Skeletal muscle satellite cell (primary cell): ENCODE data around the gene SOX6.
"Not testable (repeated sequence)": the region's sequence is repeated elsewhere in the genome, so short reads cannot be mapped to it uniquely, and the experiment has no call there.

ENCODE experiments used
- H3K27me3 ChIP-seq: 2 replicates; pipeline ENCODE4 v1.7.0; 2013; ENCODE audit warnings: low read length; ENCODE audit not compliant: control insufficient read depth, insufficient read depth
- H3K36me3 ChIP-seq: 2 replicates; pipeline ENCODE4 v1.7.0; 2013; ENCODE audit warnings: mild to moderate bottlenecking, control low read depth, low read length; ENCODE audit not compliant: insufficient read depth
- H3K4me1 ChIP-seq: 2 replicates; pipeline ENCODE4 v1.7.0; 2013; ENCODE audit warnings: low read length; ENCODE audit not compliant: control insufficient read depth, insufficient read depth
- H3K4me2 ChIP-seq: 2 replicates; pipeline ENCODE4 v1.7.0; 2013; ENCODE audit warnings: mild to moderate bottlenecking, low read length
- H3K4me3 ChIP-seq: 2 replicates; pipeline ENCODE4 v1.7.0; 2013; ENCODE audit warnings: low read length
- H3K9ac ChIP-seq: 2 replicates; pipeline ENCODE4 v1.7.0; 2013; ENCODE audit warnings: mild to moderate bottlenecking, low read depth, low read length, moderate library complexity
- H3K9me3 ChIP-seq: replicated peaks from 2 replicates; pipeline ENCODE4 v1.7.0; 2013; ENCODE audit warnings: mild to moderate bottlenecking, control low read depth, low read length

SOX6 gene

GRCh38 chr11:16166571-16166970 lies 189.8 kb downstream of the SOX6 start:
- Histone ChIP-seq H3K4me1 (no peaks in the 10 kb centered on the region), H3K27me3 (no peaks in the 10 kb centered on the region), H3K4me3 (no peak overlapping the region), H3K9ac (no peak overlapping the region), H3K9me3 (no peaks in the 10 kb centered on the region), H3K4me2 (no peak overlapping the region), H3K36me3 (no peaks in the 10 kb centered on the region)

GRCh38 chr11:16160146-16160545 lies 196.2 kb downstream of the SOX6 start:
- no peak overlapping the region for H3K9ac ChIP-seq

GRCh38 chr11:16158426-16158994 lies 197.8 kb downstream of the SOX6 start:
- no peaks in the 10 kb centered on the region for H3K36me3 ChIP-seq
- no peak overlapping the region for H3K9ac ChIP-seq
- peaks cover 18% of the 10 kb centered on the region for H3K4me1 ChIP-seq
- no peak overlapping the region for H3K4me2 ChIP-seq
- no peak overlapping the region for H3K4me3 ChIP-seq
- no peaks in the 10 kb centered on the region for H3K27me3 ChIP-seq
- H3K9me3 ChIP-seq, result no peaks in the 10 kb centered on the region

More at GRCh38 chr11:16160146-16160545, 196.2 kb downstream of the SOX6 start:
- Histone ChIP-seq H3K27me3 (no peaks in the 10 kb centered on the region), H3K9me3 (no peaks in the 10 kb centered on the region), H3K4me1 (peaks cover 7% of the 10 kb centered on the region), H3K4me2 (no peak overlapping the region), H3K4me3 (no peak overlapping the region), H3K36me3 (no peaks in the 10 kb centered on the region)

GRCh38 chr11:16157327-16157726 lies 199.0 kb downstream of the SOX6 start:
- peaks cover 18% of the 10 kb centered on the region for H3K4me1 ChIP-seq
- no peak overlapping the region for H3K9ac ChIP-seq
- H3K27me3 ChIP-seq, result no peaks in the 10 kb centered on the region
- H3K36me3 ChIP-seq, result no peaks in the 10 kb centered on the region
- H3K4me3 ChIP-seq, result no peak overlapping the region
- H3K4me2 ChIP-seq, result no peak overlapping the region
- H3K9me3 ChIP-seq, result no peaks in the 10 kb centered on the region

- H3K4me2 ChIP-seq, result no peak overlapping the region
- H3K4me1 ChIP-seq, result peaks cover 18% of the 10 kb centered on the region
- H3K9ac ChIP-seq, result no peak overlapping the region
- H3K9me3 ChIP-seq, result no peaks in the 10 kb centered on the region
- no peaks in the 10 kb centered on the region for H3K36me3 ChIP-seq
- H3K27me3 ChIP-seq, result no peaks in the 10 kb centered on the region
- no peak overlapping the region for H3K4me3 ChIP-seq
Observed at GRCh38 chr11:16155448-16155847, 200.9 kb downstream of the SOX6 start.

GRCh38 chr11:16154715-16155396 lies 201.5 kb downstream of the SOX6 start:
- Histone ChIP-seq H3K4me2 (no peak overlapping the region), H3K9ac (no peak overlapping the region), H3K9me3 (no peaks in the 10 kb centered on the region), H3K4me1 (peaks cover 18% of the 10 kb centered on the region), H3K4me3 (no peak overlapping the region), H3K36me3 (no peaks in the 10 kb centered on the region), H3K27me3 (no peaks in the 10 kb centered on the region)

- no peak overlapping the region for H3K4me2 ChIP-seq
- peaks cover 18% of the 10 kb centered on the region for H3K4me1 ChIP-seq
- no peaks in the 10 kb centered on the region for H3K9me3 ChIP-seq
- H3K9ac ChIP-seq, result no peak overlapping the region
- H3K27me3 ChIP-seq, result no peaks in the 10 kb centered on the region
- no peaks in the 10 kb centered on the region for H3K36me3 ChIP-seq
- H3K4me3 ChIP-seq, result no peak overlapping the region
Observed at GRCh38 chr11:16153951-16154350, 202.4 kb downstream of the SOX6 start.

GRCh38 chr11:16151138-16151537 lies 205.2 kb downstream of the SOX6 start:
- H3K4me2 ChIP-seq, result no peak overlapping the region
- no peaks in the 10 kb centered on the region for H3K36me3 ChIP-seq
- no peak overlapping the region for H3K9ac ChIP-seq
- no peaks in the 10 kb centered on the region for H3K27me3 ChIP-seq
- H3K4me1 ChIP-seq, result peaks cover 25% of the 10 kb centered on the region
- no peak overlapping the region for H3K4me3 ChIP-seq
- no peaks in the 10 kb centered on the region for H3K9me3 ChIP-seq

GRCh38 chr11:16149476-16149875 lies 206.9 kb downstream of the SOX6 start:
- no peaks in the 10 kb centered on the region for H3K9me3 ChIP-seq
- H3K4me3 ChIP-seq, result no peak overlapping the region
- H3K4me1 ChIP-seq, result peaks cover 15% of the 10 kb centered on the region

GRCh38 chr11:16148301-16148931 lies 207.9 kb downstream of the SOX6 start:
- no peaks in the 10 kb centered on the region for H3K27me3 ChIP-seq
- no peaks in the 10 kb centered on the region for H3K9me3 ChIP-seq
- H3K9ac ChIP-seq, result no peak overlapping the region
- peak overlapping the region; percentile 10 for H3K4me2 ChIP-seq
- H3K36me3 ChIP-seq, result no peaks in the 10 kb centered on the region
- H3K4me3 ChIP-seq, result no peak overlapping the region
- peaks cover 10% of the 10 kb centered on the region for H3K4me1 ChIP-seq

More at GRCh38 chr11:16149476-16149875, 206.9 kb downstream of the SOX6 start:
- Histone ChIP-seq H3K4me2 (no peak overlapping the region), H3K36me3 (no peaks in the 10 kb centered on the region), H3K27me3 (no peaks in the 10 kb centered on the region), H3K9ac (no peak overlapping the region)

GRCh38 chr11:16146980-16147379 lies 209.4 kb downstream of the SOX6 start:
- not testable (repeated sequence) for H3K4me3 ChIP-seq, H3K9me3 ChIP-seq, H3K9ac ChIP-seq, H3K27me3 ChIP-seq, H3K4me2 ChIP-seq, H3K36me3 ChIP-seq
- peaks cover 10% of the 10 kb centered on the region for H3K4me1 ChIP-seq

- H3K36me3 ChIP-seq, H3K27me3 ChIP-seq, H3K9me3 ChIP-seq, H3K4me3 ChIP-seq, H3K4me1 ChIP-seq, H3K9ac ChIP-seq, H3K4me2 ChIP-seq: not testable (repeated sequence)
Observed at GRCh38 chr11:16141614-16142013, 214.7 kb downstream of the SOX6 start.
